Rectal smooth muscle tissue (tissue), 1 donor: ENCODE data around the gene PRR12.

Experiments used
- H3K27ac ChIP-seq: one replicate; pipeline ENCODE4 v1.7.0; 2013; ENCODE audit warnings: low read depth, low read length, inconsistent platforms
- H3K27me3 ChIP-seq: one replicate; pipeline ENCODE4 v1.7.0; 2013; ENCODE audit warnings: low read length; ENCODE audit not compliant: control insufficient read depth, insufficient read depth
- H3K36me3 ChIP-seq: one replicate; pipeline ENCODE4 v1.7.0; 2013; ENCODE audit warnings: low read length; ENCODE audit not compliant: control insufficient read depth, insufficient read depth
- H3K4me1 ChIP-seq: one replicate; pipeline ENCODE4 v1.7.0; 2013; ENCODE audit warnings: low read length; ENCODE audit not compliant: control insufficient read depth, insufficient read depth
- H3K4me3 ChIP-seq: one replicate; pipeline ENCODE4 v1.7.0; 2013; ENCODE audit warnings: low read length
- H3K9ac ChIP-seq: one replicate; pipeline ENCODE4 v1.7.0; 2013; ENCODE audit warnings: low read length

PRR12 gene

DNA sequence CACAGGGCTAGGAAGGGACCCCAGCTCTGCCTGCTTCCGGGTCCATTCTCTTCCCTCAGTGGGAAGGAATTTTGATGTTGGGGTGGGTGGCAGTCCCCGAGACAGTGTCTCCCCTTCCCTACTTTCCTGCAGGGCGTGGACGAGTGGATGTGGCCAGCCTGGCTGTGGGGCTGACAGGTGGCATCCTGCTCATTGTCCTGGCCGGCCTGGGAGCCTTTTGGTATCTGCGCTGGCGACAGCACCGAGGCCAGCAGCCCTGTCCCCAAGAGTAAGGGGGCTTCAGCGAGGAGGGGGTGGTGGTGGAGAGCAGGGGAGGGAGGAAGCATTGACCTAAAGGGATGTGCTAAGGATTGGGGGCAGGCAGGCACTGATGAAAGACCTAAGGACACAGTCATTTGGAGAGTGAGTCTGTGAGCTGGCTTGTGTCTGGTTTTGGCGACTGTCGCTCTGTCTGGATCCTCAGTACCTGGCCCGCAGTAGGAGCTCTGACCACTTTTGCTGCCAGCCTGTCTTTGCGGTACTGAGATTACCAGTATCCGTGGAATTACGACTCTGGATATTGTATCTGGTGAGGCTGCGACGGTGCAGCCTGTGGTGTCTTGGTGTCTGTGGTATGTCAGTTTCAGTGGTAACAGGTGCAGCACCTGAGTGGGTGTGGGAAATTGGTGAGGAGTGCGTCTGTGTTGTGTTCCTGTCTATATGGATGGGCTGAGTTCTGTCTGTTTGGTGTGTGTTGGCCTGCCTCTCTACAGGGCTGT, 2.4 kb upstream of the PRR12 start:
- Histone ChIP-seq H3K4me1 (peaks cover 6% of the 10 kb centered on the region), H3K4me3 (no peak overlapping the region), H3K27me3 (no peaks in the 10 kb centered on the region), H3K27ac (no peak overlapping the region), H3K9ac (peak overlapping the region; percentile 40), H3K36me3 (no peaks in the 10 kb centered on the region)

DNA sequence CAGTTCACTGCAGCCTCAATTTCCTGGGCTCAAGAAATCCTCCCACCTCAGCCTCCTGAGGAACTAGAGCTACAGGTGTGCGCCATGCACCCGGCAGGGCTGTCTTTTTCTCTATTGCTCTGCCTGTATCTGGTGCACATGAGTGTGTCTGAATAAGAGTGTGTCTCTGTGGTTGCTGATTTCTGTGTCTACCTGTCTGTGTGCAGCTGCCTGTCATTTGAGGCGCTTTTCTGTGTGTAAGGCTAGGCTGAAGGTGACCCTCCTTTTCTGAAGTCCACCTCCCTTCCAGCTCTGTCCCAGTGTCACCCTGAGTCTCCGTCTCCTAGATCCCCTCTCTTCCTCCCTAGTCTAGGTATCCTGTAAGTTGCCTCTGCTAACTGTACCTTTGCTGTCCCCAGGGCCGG, 1.5 kb upstream of the PRR12 start:
- no peak overlapping the region for H3K27ac ChIP-seq
- no peaks in the 10 kb centered on the region for H3K27me3 ChIP-seq
- H3K4me1 ChIP-seq: peaks cover 6% of the 10 kb centered on the region
- no peak overlapping the region for H3K9ac ChIP-seq
- no peak overlapping the region for H3K4me3 ChIP-seq
- H3K36me3 ChIP-seq: peaks cover 7% of the 10 kb centered on the region

DNA sequence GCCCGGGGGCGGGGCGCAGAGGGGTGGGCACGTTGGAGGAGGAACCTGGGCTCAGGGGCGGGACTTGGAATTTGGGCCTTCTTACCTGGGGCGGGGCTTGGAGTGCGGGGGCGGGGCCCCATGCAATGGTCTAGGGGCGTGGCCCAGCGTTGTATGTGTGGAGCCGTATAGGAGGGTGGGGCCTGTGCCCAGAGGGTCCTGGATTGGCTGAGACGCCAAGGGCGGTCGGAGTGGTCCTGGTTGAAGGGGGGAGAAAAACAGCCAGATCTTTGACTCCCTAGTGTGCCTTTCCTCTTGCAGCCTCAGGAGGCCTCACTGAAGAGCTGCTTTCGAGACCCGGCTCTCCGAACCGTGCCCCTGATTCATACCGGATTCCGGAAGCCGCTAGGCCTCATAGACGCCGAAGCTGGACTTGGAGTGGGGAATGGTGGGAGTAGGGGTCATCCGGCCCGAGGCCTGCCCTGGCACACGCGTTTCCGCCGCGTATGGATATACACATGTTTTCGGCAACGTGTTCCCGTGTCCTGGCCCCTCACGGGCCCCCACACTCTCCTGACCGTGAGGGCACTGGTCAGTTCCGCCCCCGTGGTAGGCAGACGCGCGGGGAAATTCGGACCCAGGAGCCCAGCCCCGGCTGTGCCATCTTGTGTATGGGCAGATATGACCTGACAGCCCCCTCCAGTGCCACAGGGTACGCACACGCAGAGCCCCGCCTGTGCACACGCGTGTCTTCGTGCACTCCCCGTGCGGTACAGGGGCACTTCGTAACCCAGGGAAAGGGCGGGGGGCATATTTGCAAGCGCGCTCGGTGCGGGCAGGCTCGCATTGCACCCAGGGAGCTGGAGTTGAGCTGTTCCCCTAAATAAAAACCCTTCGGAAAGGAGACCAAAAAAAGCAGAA, 661 bp upstream of the PRR12 start:
- peak overlapping the region; percentile 69 for H3K9ac ChIP-seq
- H3K27me3 ChIP-seq: no peaks in the 10 kb centered on the region
- H3K4me3 ChIP-seq: peak overlapping the region; percentile 99
- H3K4me1 ChIP-seq: peaks cover 6% of the 10 kb centered on the region
- peaks cover 12% of the 10 kb centered on the region for H3K36me3 ChIP-seq
- peak overlapping the region; percentile 97 for H3K27ac ChIP-seq

DNA sequence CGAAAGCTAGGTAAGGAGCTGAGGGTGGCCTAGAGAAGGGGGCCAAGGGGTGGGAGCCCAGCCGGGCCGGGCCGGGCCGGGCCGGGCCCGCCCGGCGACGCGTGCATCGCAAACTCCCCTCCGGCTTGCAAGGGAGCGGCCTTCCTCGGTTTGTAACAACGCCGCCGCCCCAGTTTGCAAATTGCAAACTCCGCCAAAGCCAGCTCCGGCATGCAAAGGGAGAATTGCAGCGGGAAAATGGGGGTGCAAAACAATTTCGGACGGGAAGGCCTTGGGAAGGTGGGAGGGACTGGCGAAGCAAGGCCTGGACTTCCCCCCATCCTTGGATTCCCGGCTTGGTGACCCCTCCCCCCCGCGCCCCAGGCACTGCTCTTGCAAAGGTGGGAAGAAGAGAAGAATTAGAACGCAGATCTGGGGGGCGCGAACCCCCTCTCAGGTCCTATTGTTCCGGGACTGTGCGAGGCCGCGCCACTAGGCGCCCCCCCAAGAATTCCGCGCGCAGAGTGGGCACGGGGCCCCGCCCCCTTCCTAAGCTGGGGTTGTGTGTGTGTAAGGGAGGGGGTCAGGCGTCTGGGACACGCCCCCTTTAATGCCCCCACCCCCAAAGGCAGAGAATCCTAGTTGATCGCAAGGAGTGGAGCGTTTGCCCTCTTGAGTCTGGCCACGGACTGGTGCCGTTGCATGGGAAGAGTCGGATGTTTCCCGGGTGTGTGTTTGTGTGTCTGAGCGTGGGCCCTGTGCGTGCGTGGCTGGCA, 926 bp downstream of the PRR12 start:
- H3K36me3 ChIP-seq: peaks cover 13% of the 10 kb centered on the region
- H3K4me1 ChIP-seq: peaks cover 6% of the 10 kb centered on the region
- H3K27me3 ChIP-seq: no peaks in the 10 kb centered on the region
- no peak overlapping the region for H3K9ac ChIP-seq
- H3K4me3 ChIP-seq: peak overlapping the region; percentile 90
- H3K27ac ChIP-seq: peak overlapping the region; percentile 74

DNA sequence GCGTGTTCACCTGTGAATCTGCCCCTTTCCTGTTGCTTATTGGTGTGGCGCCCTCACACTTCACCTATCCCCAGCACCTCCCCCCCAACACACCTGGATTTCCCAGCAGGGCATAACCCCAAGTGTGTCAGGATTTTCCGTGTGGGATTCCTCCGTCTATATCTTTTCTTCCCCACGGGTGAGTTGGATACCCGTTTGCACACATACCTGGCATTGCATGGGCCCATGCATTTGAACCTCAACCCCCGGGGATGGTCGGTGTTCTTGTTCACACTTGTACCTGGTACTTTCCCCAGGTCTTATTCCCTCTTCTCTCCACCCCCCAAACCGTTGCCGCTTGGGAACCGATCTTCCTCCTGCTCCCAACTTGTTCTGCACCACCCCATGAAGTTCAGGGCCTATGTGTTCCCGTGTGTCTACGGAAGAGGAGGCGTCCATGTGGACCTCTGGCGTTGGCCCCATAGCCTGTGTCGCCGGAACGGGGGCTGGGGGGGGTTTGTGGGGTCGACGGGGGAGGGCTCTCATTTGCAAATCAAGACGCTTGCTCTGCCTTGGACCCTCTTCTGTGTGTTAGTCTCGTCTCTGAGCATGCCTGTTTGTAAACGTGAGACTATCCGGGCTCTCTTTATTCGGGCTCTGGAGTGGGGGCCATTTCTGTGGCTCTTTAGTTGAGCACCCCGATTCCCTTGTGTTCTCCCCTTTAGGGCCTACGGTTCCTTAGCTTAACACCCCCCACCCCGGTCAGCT, 1.7 kb downstream of the PRR12 start:
- peak overlapping the region; percentile 74 for H3K27ac ChIP-seq
- H3K36me3 ChIP-seq: peaks cover 15% of the 10 kb centered on the region
- peak overlapping the region; percentile 90 for H3K4me3 ChIP-seq
- no peaks in the 10 kb centered on the region for H3K27me3 ChIP-seq
- H3K9ac ChIP-seq: peak overlapping the region; percentile 22
- peaks cover 6% of the 10 kb centered on the region for H3K4me1 ChIP-seq

DNA sequence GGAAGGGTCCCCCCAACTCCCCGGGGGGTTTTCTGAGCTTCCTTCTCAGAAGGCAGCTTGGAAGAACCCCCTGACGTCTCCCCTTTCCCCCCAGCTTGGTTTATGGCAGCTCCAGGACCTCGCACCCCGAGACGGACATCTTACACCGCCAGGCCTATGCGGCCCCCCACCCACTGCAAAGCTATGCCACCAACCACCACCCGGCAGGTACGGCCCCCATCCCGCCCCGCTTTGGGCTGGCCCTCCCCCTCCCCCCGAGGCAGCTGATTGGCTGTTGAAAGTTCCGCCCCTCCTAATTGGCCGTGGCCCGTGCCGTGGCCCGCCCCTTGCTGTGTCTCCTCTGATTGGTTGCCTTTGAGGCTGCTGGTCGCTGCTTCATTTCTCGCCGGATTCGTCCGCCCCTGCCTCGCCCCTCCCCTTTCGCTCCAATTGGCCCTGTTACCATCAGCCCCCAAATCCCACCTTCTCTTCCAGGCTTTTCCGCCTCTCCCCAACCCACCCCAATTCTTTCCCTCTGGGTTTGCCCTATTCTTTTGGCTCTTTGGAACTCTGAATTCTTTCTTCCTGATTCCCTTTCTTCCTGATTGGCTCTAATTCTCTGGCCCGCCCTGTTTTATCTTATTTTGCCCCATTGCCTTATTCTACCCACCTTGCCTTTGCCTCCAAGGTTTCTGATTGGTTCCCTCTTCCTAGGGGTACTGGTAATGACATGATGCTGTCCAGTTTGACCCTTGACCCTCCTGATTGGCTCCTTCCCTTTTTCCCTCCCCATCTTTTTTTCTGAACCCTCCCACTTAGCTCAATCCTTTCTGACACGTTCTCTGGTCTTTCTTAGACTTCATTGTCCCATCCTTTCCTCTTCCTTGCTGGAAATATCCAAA, 2.5 kb downstream of the PRR12 start:
- no peaks in the 10 kb centered on the region for H3K27me3 ChIP-seq
- peak overlapping the region; percentile 22 for H3K9ac ChIP-seq

DNA sequence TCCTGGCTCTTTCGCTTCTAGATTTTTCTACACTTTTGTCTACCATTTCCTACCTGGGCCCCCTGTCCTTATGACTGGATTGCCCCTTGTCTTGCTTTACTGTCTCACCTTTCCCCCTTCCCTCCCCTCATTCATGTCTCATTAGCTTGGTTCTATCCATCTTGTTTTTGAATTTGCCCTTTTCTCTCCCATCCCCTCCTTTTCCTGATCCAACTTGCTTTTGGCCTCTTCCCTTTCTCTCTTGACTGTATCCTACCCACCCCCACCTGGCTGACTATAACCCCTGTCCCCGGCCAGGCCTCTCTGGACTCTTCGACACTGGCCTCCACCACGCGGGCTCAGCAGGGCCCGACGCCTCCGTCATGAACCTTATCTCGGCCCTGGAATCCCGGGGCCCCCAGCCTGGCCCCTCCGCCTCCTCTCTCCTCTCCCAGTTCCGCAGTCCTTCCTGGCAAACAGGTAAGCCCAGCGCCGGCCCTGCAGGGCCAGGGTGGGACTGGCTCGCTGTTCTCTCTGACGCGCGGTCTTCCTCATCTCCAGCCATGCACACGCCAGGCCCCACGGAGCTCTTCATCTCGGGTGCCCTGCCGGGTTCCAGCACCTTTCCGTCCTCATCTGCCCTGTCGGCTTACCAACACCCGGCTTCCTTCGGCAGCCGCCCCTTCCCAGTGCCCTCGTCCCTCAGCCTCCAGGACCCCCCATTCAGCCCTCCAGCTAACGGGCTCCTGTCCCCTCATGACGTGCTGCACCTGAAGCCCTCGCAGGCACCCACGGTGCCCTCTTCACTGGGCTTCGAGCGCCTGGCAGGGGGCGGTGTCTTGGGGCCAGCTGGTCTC, 3.4 kb downstream of the PRR12 start:
- Histone ChIP-seq H3K27me3 (no peaks in the 10 kb centered on the region), H3K4me3 (no peak overlapping the region), H3K27ac (peak overlapping the region; percentile 63), H3K9ac (no peak overlapping the region), H3K4me1 (peaks cover 6% of the 10 kb centered on the region), H3K36me3 (peaks cover 25% of the 10 kb centered on the region)

More for the DNA sequence above, 2.5 kb downstream of the PRR12 start:
- Histone ChIP-seq H3K27ac (peak overlapping the region; percentile 63), H3K4me1 (peaks cover 6% of the 10 kb centered on the region), H3K36me3 (peaks cover 17% of the 10 kb centered on the region), H3K4me3 (peak overlapping the region; percentile 90)

DNA sequence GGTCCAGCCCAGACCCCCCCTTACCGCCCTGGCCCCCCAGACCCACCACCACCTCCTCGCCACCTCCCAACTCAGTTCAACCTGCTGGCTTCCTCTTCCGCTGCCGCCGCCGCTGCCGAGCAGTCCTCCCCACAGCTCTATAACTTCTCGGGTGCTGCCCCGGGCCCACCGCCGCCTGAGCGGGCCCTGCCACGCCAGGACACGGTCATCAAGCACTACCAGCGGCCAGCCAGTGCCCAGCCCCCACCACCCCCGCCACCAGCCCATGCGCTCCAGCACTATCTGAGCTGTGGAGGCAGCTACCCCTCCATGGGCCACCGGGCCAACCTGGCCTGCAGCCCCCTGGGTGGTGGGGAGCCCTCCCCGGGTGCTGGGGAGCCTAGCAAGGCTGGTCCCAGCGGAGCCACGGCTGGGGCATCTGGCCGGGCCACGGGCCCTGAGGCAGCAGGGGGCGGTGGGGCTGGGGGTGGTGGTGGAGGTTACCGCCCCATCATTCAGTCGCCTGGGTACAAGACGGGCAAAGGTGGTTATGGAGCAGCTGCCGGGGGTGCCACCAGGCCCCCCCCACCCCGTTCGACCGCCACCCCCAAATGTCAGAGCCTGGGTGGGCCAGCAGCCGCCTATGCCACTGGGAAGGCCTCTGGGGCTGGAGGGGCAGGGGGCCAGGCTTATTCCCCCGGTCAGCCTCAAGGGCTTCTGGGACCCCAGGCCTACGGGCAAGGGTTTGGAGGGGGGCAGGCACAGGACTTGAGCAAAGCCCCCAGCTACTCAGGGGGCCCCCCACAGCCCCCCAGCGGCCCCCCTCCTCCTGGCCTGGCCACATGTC, 4.2 kb downstream of the PRR12 start:
- Histone ChIP-seq H3K36me3 (peaks cover 33% of the 10 kb centered on the region), H3K4me3 (no peak overlapping the region), H3K4me1 (peaks cover 6% of the 10 kb centered on the region), H3K9ac (no peak overlapping the region), H3K27ac (no peak overlapping the region), H3K27me3 (no peaks in the 10 kb centered on the region)

DNA sequence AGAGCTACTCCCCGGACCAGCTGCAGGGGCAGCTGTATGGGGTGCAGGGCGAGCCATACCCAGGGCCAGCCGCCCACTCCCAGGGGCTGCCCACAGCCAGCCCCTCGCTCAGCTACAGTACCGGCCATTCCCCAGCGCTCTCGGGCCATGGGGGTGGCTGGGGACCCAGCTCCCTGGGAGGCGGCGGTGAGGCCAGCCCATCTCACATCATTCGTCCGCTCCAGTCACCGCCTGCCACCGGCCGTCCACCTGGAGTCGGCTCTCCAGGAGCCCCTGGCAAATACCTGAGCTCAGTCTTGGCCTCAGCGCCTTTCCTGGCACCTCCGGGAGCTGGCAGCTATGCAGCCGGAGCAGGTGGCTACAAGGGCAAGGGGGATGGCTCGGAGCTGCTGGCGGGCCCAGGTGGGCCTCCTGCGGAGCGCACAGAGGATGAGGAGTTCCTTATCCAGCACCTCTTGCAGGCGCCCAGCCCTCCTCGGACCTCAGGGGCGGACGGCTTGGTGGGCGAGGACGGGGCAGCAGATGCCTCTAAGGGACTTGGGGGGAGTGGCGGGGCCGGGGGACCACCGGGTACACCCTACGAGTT, 4.9 kb downstream of the PRR12 start:
- Histone ChIP-seq H3K36me3 (peaks cover 37% of the 10 kb centered on the region), H3K27ac (no peak overlapping the region), H3K4me1 (peaks cover 6% of the 10 kb centered on the region)

DNA sequence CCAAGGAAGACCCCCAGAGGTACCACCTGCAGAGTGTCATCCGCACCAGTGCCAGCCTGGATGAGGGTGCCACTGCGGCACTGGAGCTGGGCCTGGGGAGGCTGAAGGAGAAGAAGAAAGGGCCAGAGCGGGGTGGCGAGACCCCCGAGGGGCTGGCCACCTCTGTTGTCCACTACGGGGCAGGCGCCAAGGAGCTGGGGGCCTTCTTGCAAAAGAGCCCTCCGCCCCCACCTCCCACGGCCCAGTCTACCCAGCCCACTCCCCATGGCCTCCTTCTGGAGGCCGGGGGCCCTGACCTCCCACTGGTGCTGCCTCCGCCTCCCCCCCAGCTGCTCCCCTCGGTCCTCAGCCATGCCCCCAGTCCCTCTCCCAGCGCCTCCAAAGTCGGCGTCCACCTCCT, 5.4 kb downstream of the PRR12 start:
- Histone ChIP-seq H3K4me3 (no peak overlapping the region), H3K36me3 (peaks cover 41% of the 10 kb centered on the region), H3K27me3 (no peaks in the 10 kb centered on the region)

More for the DNA sequence above, 4.9 kb downstream of the PRR12 start:
- Histone ChIP-seq H3K27me3 (no peaks in the 10 kb centered on the region), H3K9ac (no peak overlapping the region), H3K4me3 (no peak overlapping the region)

More for the DNA sequence above, 5.4 kb downstream of the PRR12 start:
- H3K4me1 ChIP-seq: peaks cover 6% of the 10 kb centered on the region
- H3K9ac ChIP-seq: no peak overlapping the region
- H3K27ac ChIP-seq: no peak overlapping the region
